GM12801 (cell line): ENCODE results near the gene C14orf119.

Source experiments
- CTCF ChIP-seq: IDR thresholded peaks from one replicate; pipeline ENCODE4 v1.5.1; 2011; ENCODE audit warnings: control low read depth; ENCODE audit not compliant: insufficient read length; ENCODE audit errors: extremely low read depth

Gene C14orf119

GRCh38 chr14:23110579-23111365 lies 15.5 kb downstream of the C14orf119 start:
- TF ChIP-seq CTCF, result no peak

DNA sequence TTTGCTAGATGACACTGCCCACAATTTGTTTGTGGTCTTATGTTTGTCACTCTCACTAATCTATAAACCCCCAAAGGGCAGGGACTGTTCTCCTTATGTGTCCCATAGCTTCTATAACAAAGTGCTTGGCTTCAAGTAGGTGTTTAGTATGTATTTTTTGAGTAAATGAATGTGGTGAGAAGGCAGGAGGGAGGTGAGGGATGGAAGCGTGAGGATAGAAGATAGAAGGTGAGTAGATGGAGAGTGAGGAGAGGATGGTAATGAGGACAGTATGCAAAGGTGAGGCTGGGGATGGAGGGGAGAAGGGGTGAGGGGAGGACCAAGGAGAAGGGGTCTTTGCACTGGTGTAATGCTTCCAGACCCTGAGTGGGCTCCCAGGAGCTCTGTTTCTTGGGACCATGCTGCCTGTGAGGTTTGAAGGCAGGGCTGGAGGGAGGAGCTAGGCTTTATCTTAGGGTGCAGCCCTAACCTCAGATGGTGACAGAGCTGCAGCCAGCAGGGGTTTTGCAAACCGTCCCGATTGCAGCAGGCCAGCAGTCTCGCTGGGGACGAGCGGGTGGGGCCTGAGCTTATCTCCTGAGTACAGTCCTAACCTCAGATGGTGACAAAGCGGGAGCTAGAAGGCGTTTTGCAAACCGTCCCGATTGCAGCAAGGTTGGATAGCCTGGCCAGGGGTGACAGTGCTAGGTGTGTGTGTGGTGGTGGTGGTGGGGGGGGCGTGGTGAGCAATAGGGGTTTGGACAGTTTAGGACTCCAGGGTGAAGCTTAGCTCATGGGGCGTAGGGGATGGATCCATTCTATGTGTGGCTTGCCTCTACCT lies 17.3 kb downstream of the C14orf119 start:
- TF ChIP-seq CTCF, result no peak

DNA sequence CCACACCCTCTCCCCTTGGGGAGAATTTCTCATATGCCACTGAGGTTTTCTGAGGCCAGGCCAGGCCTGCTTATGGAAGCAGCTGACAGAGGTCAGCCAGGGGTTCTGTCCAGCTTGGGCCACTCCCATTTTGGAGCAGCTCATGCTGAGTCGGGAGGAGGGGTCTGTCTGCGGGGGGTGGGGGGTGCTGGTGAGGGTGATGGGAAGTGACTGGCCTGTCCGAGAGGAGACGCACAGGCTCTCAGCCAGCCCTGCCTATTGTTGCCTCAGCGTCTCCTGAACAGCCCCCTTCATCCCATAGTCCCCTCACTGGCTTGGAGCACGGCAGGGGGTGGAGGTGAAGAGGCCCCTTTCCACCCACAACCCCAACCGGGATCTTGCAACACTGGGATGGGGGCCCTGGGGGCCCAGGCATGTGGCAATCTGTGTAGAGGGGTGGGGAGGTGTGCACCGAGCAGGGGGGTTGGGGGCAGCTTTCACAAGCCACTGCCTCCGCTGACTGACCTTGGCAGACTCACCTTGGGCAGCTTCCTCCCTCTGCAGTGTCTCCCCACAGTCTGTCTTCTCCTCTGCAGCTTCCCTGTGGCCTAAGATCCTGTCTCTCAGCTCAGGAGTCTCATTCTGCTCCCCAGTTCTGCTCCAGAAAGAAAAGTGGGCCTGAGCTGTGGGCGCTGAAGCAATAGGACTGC lies 18.3 kb downstream of the C14orf119 start:
- no peak for TF ChIP-seq CTCF

- no peak for TF ChIP-seq CTCF
Observed at GRCh38 chr14:23114120-23114458, 18.8 kb downstream of the C14orf119 start.

- TF ChIP-seq CTCF, result no peak
Observed at GRCh38 chr14:23114669-23115038, 19.3 kb downstream of the C14orf119 start.

GRCh38 chr14:23115039-23115731 lies 19.9 kb downstream of the C14orf119 start:
- no peak for TF ChIP-seq CTCF

GRCh38 chr14:23115918-23116317 lies 20.6 kb downstream of the C14orf119 start:
- TF ChIP-seq CTCF, result no peak
